PC-9 (cell line): ENCODE data around the gene ST7.

Source experiments
- CTCF ChIP-seq: fragments of 200-600 bp; sonication (generic); conservative IDR thresholded peaks from 2 replicates; pipeline ENCODE4 v1.6.1; 2017; ENCODE audit warnings: mixed run types, antibody characterized with exemption, mild to moderate bottlenecking, moderate library complexity
- EZH2 ChIP-seq: fragments of 200-600 bp; sonication (generic); IDR thresholded peaks from 2 replicates; pipeline ENCODE4 v1.8.0; 2017; ENCODE audit warnings: antibody characterized with exemption, low read depth

GRCh38 chr7:117114272-117114671 lies 161.0 kb downstream of the ST7 start:
- TF ChIP-seq CTCF, result no peak
- TF ChIP-seq EZH2, result no peak
